ENCODE data around the gene DNAAF5. TPM values are rescaled to one million over a fixed set of nuclear protein-coding genes. Genes with fewer than 3 reads are reported as not detected.

DNAAF5 gene
- polyA plus RNA-seq, 1 of the 3 experiments (the other 2 are of a cell fraction) = 58.5 TPM

DNA sequence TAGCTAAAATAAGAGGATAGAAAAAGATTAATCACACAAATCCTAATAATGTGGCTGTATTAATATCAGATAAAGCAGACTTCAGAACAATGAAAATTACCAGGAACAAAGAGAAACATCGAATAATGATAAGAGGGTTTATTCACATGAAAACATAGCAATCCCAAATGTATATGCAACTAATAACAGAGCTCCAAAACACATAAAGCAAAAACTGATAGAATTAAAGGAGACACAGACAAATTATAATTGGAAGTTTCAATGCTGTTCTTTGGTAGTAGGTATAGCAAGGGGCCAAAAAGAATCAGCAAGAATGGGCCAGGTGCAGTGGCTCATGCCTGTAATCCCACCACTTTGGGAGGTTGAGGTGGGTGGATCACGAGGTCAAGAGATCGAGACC lies 23.4 kb upstream of the DNAAF5 start:
- Histone ChIP-seq H3K9ac (no peak overlapping the region), H3K4me3 (ENCODE audit: low read depth in 2 of 2, low read length in 1 of 2) (no peak overlapping the region), H2AFZ (ENCODE audit: low read depth) (no peak overlapping the region), H3K9me3 (peaks cover 18% of the 10 kb centered on the region), H3K9me2 (no peaks in the 10 kb centered on the region), H3K79me2 (ENCODE audit: insufficient read depth) (no peaks in the 10 kb centered on the region), H3K27me3 (ENCODE audit: insufficient read depth) (no peaks in the 10 kb centered on the region), H3K4me1 (ENCODE audit: control insufficient read depth in 1 of 2, insufficient read depth in 2 of 2, low read depth in 1 of 2, low read length in 1 of 2) (no peaks in the 10 kb centered on the region), H3F3A (replicated peaks; ENCODE audit: insufficient read depth) (peaks cover 14% of the 10 kb centered on the region), H3K36me3 (replicated peaks in 1 of 2; ENCODE audit: control insufficient read depth in 1 of 2, insufficient read depth in 2 of 2, low read length in 1 of 2) (peaks cover 7 to 16% of the 10 kb centered on the region in 2 experiments), H4K20me1 (ENCODE audit: insufficient read depth) (no peaks in the 10 kb centered on the region), H3K4me2 (no peak overlapping the region), H3K27ac (ENCODE audit: low read depth in 2 of 2, low read length in 1 of 2) (no peak overlapping the region)
- WGBS (ENCODE audit: low lambda C conversion rate) = 93% methylated on average over 3 of the region's 3 CpGs
- no peak for DNase-seq
- TF ChIP-seq GABPA (IDR thresholded peaks at IDR 0.05; ENCODE audit: low read depth) = no peak
- TF ChIP-seq, protein P1, sequence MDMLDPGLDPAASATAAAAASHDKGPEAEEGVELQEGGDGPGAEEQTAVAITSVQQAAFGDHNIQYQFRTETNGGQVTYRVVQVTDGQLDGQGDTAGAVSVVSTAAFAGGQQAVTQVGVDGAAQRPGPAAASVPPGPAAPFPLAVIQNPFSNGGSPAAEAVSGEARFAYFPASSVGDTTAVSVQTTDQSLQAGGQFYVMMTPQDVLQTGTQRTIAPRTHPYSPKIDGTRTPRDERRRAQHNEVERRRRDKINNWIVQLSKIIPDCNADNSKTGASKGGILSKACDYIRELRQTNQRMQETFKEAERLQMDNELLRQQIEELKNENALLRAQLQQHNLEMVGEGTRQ (IDR thresholded peaks at IDR 0.05; ENCODE audit: borderline replicate concordance, low read depth, low read length) = no peak
- no peak for TF ChIP-seq RCOR1 (IDR thresholded peaks at IDR 0.05; ENCODE audit: low read length)
- TF ChIP-seq TAF1 (IDR thresholded peaks at IDR 0.05; ENCODE audit: borderline replicate concordance, low read depth, low read length) = no peak
- no peak for TF ChIP-seq PBX3 (IDR thresholded peaks at IDR 0.05)
- TF ChIP-seq MEF2A (IDR thresholded peaks at IDR 0.05; ENCODE audit: borderline replicate concordance, low read depth) = no peak
- no peak for TF ChIP-seq EZH2phosphoT487 (IDR thresholded peaks at IDR 0.05; ENCODE audit: borderline replicate concordance, low read depth)
- TF ChIP-seq SMC3 (IDR thresholded peaks at IDR 0.05; ENCODE audit: low read depth, low read length) = no peak
- no peak for TF ChIP-seq IRF3 (IDR thresholded peaks at IDR 0.05; ENCODE audit: low read depth, low read length)
- no peak for TF ChIP-seq GATA2 (CRISPR knock-in tag; IDR thresholded peaks at IDR 0.05)
- CTCF ChIA-PET = interaction anchor here (0.6 to 1.2 kb wide), 2 partner anchors 8 to 35 kb away, joined by 3 to 4 read pairs; no protein-coding TSS in a partner anchor
- POLR2A ChIA-PET = no interaction called here

GRCh38 chr7:706721-707120 lies 19.8 kb upstream of the DNAAF5 start:
- 95% methylated on average over 7 of the region's 7 CpGs for WGBS (ENCODE audit: low lambda C conversion rate)
- Histone ChIP-seq H2AFZ (ENCODE audit: low read depth) (no peak overlapping the region), H3K27me3 (ENCODE audit: insufficient read depth) (no peaks in the 10 kb centered on the region), H3K27ac (ENCODE audit: low read depth in 2 of 2, low read length in 1 of 2) (no peak overlapping the region), H3K79me2 (ENCODE audit: insufficient read depth) (no peaks in the 10 kb centered on the region), H4K20me1 (ENCODE audit: insufficient read depth) (no peaks in the 10 kb centered on the region), H3K9me3 (peaks cover 14% of the 10 kb centered on the region), H3K4me1 (ENCODE audit: control insufficient read depth in 1 of 2, insufficient read depth in 2 of 2, low read depth in 1 of 2, low read length in 1 of 2) (peaks cover 0 to 6% of the 10 kb centered on the region in 2 experiments; a peak in 1 of 4 replicates), H3F3A (replicated peaks; ENCODE audit: insufficient read depth) (peaks cover 14% of the 10 kb centered on the region), H3K9me2 (no peaks in the 10 kb centered on the region), H3K9ac (no peak overlapping the region), H3K36me3 (replicated peaks in 1 of 2; ENCODE audit: control insufficient read depth in 1 of 2, insufficient read depth in 2 of 2, low read length in 1 of 2) (peaks cover 0 to 12% of the 10 kb centered on the region in 2 experiments), H3K4me2 (no peak overlapping the region), H3K4me3 (ENCODE audit: low read depth in 2 of 2, low read length in 1 of 2) (no peak overlapping the region)
- CTCF ChIA-PET = no interaction called here
- no peak for DNase-seq
- POLR2A ChIA-PET = no interaction called here
- TF ChIP-seq TCF12 (IDR thresholded peaks at IDR 0.05) = no peak
- no peak for TF ChIP-seq YY1 (IDR thresholded peaks at IDR 0.05; ENCODE audit: low read depth)
- TF ChIP-seq, protein P1 (IDR thresholded peaks at IDR 0.05; ENCODE audit: borderline replicate concordance, low read depth, low read length) = no peak
- no peak for TF ChIP-seq MXI1 (IDR thresholded peaks at IDR 0.05; ENCODE audit: low read depth, low read length)
- no peak for TF ChIP-seq EZH2phosphoT487 (IDR thresholded peaks at IDR 0.05; ENCODE audit: borderline replicate concordance, low read depth)
- TF ChIP-seq RCOR1 (IDR thresholded peaks at IDR 0.05; ENCODE audit: low read length) = no peak
- no peak for TF ChIP-seq REST (IDR thresholded peaks at IDR 0.05; ENCODE audit: low read depth, low read length)
- no peak for TF ChIP-seq FOXM1 (IDR thresholded peaks at IDR 0.05; ENCODE audit: low read depth)
- no peak for TF ChIP-seq ZBTB33 (IDR thresholded peaks at IDR 0.05; ENCODE audit: borderline replicate concordance, low read depth)
- no peak for TF ChIP-seq ELF1 (IDR thresholded peaks at IDR 0.05)
- TF ChIP-seq MEF2A (IDR thresholded peaks at IDR 0.05; ENCODE audit: borderline replicate concordance, low read depth) = no peak
